NCI-H774 (cell line): ENCODE results near the gene P2RX3.
"Not testable (repeated sequence)": the region's sequence is repeated elsewhere in the genome, so short reads cannot be mapped to it uniquely, and the experiment has no call there.

Source experiments
- DNase-seq: peaks from one replicate; lab custom pipeline; 2025; lab: John Stamatoyannopoulos, UW

The P2RX3 gene

DNA sequence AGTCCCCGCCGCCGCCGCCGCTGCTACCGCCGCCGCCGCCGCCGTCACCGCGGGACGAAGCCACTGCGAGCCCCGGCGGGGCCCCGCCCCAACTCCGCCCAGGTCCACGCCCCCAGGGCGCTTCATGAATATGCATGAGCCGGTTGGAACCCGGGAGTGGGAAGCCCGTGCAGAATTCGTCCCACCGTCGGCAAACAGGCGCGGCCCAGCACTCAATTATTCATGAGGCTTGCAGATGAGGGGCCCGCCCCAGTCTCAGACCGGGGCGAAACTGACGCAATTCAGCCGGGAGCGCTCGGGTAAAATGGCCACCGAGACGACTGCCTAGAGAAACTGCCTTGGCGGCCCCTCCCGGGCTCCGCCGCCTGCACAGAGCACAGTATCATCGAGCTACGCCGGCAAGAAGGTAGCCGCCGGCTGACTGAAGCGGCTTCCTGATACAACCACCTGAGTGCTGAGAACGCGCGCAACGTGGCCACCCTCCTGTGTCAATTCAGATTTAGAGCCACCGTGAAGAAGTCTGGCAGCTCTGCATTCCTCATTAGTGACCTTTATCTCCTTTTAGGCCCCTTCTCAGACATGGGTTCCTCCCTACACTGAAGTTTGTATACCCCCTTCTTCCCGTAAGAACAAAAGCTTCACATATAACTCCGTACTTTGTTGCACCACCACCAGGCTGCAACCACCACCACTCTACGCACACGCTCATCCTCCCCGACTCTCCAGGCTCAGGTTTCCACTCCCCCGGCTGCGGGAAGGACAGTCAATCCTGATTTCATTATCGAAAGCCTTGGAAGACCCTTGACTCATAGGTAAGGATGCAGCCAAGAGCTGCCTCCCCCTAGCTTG lies 13.0 kb upstream of the P2RX3 start, which contains the start of gene TNKS1BP1:
TNKS1BP1 (minus strand) TSS at position 67 of the 849 bp plus-strand sequence. CDS start 3,067 bp downstream, outside the sequence.
- DNase-seq, result peak; percentile 87

GRCh38 chr11:57325735-57326048 lies 12.5 kb upstream of the P2RX3 start:
- no peak for DNase-seq

GRCh38 chr11:57327721-57328120 lies 10.4 kb upstream of the P2RX3 start:
- DNase-seq, result no peak

- no peak for DNase-seq
Observed at GRCh38 chr11:57330029-57330428, 8.1 kb upstream of the P2RX3 start.

- no peak for DNase-seq
Observed at GRCh38 chr11:57331720-57332119, 6.4 kb upstream of the P2RX3 start.

DNA sequence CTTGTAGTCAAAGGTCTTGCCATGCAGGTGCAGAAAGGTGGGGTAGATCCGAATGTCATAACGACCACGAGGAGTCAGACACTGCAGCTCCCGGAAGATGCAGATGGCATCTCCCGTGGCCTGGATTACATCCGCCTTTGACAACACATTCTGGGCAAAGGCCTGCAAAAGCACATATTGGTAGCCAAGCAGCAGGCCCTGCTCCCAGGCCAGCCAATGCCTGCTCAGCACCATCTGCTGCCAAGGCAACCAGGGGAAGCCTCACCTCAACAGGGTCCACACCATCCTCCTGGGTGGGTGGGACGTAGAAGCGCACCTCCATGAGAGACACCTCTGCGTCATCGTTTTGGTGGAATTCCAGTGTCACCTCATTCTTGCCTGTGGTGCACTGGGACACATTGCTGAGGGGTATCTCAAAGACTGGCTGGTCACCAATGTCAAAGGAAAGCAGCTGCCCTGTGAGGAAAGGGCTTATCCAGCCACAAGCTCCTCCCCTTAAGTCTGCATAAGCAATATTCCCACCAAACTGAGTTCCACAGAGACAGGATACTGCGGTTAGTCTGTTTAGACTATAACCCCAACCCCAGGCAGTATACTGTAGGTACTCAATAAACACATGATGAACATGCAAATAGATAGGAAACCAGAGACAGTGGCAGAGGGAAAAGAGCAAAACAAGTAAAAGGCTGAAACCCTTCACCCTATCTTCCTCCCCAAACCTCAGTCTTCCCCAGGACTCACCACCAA lies 5.3 kb upstream of the P2RX3 start:
- no peak for DNase-seq

DNA sequence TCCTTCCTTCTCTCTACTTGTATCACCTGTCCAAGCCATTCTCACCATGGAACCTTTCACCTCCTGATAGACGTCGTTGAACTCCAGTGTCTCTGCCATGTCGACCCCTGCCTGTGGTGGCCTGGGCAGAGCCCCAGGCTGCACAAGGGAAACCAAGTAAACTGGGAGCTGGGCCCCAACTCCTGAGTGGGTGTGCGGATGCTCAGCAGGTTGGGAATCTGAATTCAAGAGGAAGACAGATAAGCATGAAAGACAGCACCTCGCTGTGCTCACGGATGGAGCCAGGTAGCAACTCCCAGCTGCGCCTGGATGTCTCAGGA lies 3.2 kb upstream of the P2RX3 start:
- DNase-seq, result no peak

GRCh38 chr11:57335343-57336110 lies 2.6 kb upstream of the P2RX3 start, which contains the start of gene SSRP1:
TSS of gene SSRP1 (minus strand) at chr11:57335892. CDS start at chr11:57335121, 771 bp downstream.
- peak; percentile 85 for DNase-seq

DNA sequence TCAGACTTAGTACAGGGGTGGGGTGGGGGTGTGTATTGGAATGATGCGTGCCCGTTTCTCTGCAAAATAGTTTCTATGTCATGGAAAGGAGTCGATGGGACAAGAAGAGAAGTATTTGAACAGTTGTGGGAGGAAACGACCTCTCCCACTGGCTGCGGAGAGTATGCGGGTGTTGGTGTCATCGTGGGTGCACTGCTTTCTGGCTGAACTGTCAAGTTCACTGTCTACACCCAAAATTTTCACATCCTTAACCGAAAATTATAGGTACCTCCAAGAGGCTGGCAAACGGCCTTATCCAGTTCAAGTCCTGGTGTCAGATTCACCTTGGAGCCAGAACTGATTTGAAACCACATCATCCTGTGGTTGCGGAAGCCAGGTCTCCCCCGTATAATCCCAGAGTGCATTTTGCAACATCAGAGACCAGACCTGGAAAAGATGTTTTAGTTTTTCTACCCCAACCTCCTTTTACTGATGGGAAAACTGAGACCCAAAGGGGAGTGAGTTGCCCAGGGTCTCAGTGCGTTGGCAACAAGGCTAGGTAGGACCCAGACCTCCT lies 2.0 kb upstream of the P2RX3 start:
- DNase-seq, result no peak

GRCh38 chr11:57336856-57337255 lies 1.3 kb upstream of the P2RX3 start:
- DNase-seq, result not testable (repeated sequence)

GRCh38 chr11:57339328-57339727 lies 1.2 kb downstream of the P2RX3 start:
- no peak for DNase-seq

DNA sequence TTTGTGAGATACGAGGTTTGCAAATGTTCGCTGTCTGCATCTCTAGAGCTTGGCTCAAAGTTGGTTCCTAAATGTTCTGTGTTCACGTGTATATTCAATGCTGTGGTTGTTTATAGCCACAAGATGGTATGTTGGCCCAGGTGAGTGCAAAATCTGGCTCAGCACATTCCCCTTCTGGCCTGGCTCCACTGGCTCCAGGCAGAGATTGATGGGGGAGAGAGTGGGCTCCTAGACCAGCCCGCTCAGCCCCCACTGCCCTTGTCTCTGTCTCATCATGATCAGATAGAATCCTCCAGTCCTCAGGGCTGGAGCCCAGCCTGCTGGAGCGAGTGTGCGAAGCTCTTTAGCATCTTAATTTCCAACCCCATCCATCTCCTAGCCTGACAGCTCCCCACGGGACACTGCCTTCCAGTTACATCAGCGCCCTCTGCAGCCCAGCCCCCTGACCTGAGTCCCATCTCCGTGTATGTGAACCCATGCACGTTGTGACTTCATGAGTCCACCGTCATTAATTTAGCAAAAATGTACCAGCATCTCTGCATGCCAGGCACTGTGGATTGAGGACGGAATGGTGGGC lies 2.0 kb downstream of the P2RX3 start:
- no peak for DNase-seq

DNA sequence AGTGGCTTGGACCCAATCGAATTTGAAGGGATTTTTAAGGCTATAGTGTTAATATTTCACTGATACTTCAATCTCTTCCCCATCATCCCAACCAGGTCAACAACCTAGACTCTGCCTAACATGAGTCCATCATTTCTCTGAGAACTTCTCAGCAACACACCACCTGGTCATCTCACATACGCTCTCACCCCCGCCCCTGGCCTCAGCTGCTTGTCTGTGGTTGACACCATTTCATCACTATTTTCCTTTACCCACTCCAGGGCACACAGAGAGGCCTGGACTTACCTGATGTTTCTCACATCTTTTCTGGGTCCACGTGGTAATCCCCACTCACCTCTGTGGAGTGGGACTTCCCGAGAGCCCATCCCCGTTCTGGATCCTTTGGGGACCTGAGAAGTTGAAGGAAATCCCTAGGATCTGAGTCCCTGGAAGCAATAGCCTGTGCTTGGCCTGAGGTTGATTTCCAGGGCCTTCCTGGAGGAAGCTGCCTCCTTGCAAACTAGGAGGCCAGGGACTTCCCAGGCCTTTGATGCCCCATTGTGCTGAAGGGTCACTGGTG lies 3.2 kb downstream of the P2RX3 start:
- no peak for DNase-seq

GRCh38 chr11:57342702-57343101 lies 4.5 kb downstream of the P2RX3 start:
- DNase-seq, result no peak

DNA sequence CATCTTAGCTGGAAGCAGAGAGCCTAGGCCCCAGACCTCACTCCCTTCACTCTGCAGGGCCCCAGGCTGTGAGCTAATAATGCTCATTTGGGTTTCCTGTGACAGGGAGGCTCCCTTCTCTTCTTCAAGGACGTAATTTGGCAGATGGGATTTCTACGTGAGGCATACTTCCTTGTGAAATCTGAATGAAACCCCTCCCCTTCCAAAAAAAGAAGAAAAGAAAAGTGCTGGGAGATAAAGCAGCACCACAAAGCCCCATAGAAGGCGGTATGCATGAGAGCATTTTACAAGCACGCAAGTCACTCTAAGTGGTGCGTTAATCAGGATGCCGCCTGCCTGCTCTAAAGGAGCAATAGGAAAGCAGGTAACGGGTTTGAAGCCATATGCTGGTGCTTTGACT lies 5.7 kb downstream of the P2RX3 start:
- DNase-seq, result no peak

GRCh38 chr11:57344826-57345225 lies 6.7 kb downstream of the P2RX3 start:
- DNase-seq, result no peak

DNA sequence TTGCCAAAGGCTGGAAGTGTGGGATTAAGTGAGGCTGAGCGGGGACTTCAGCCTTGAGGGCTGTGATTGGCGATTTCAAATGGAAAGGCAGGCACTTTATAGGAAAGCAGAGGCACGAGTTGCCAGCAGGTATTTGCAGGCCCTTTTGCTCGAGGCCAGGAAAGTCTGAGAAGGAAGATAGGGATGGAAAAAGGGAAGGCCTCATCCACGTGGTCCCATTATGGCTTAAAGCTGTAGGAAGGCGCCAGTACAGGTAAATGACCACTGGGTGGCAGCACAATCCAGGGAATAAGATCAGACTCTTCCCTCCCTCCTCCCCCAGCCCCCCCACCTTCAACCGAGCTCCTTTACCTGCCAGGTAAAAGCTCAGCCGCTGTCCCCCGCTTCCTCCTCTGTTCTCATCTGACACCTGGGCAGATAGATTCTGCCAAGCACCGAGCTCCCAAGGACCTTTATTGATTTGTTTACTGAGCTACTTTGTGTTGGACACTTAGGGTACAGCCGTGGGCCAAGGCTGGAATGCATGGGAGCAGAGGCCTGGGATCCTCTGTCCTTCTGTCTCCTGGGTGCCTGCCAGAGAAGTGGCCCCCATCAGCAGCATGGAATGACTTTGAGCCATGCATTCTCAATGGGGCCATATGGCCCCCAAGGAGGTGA lies 7.5 kb downstream of the P2RX3 start:
- DNase-seq, result peak; percentile 44

GRCh38 chr11:57347336-57347735 lies 9.2 kb downstream of the P2RX3 start:
- no peak for DNase-seq

- no peak for DNase-seq
Observed at GRCh38 chr11:57348052-57348451, 9.9 kb downstream of the P2RX3 start.

DNA sequence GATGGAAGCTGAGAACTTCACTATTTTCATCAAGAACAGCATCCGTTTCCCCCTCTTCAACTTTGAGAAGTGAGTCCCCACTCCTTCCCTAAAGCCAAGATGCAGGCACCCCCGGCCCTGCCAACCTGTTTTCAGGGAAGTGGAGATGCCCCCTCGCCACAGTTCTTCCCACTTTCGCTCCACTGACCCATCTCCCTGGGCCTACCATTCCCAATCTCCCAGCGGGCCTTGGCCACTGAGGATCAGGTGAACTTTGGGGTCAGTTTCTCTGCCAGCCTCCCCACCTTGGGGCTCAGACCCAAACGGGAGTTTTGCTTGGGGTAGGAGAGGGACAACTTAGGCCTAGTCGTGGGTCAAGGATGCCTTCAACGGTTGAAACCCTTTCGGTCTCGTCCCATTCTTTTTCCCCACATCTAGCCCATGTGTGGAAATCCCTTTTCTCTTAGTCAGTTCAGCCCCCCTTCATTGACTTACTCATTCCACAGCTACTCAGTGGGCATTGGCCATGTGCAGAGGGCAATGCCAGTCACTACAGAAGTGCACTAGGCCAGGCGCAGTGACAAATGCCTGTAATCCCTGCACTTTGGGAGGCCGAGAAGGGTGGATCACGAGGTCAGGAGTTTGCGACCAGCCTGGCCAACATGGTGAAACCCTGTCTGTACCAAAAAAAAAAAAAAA lies 10.6 kb downstream of the P2RX3 start:
- no peak for DNase-seq
